Cerebellar cortex (tissue), 1 donor: ENCODE data around the gene STIM1.
"Not testable (repeated sequence)": the region's sequence is repeated elsewhere in the genome, so short reads cannot be mapped to it uniquely, and the experiment has no call there.

Experiments used
- DNase-seq: peaks from one replicate; pipeline ENCODE4 v3.0.0-alpha.2; 2015; ENCODE audit warnings: low spot score

STIM1 gene

DNA sequence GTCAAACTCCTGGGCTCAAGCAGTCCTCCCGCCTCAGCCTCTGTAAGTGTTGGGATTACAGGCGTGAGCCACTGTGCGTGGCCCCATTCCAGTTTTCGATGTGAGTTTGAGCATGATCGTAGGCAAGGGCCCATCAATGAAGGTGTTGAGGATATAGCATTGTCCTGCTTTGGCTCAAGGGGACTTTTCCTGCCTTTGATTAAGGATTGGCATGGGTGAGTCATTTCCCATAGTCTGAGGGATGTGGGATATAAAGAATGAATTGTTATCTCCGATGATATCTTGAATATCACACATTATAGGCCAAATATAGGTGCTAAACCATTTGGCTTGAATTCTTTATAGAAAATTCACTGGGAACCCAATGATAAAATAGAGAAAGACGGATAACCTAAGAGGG lies 30.4 kb downstream of the STIM1 start:
- DNase-seq: no peak

DNA sequence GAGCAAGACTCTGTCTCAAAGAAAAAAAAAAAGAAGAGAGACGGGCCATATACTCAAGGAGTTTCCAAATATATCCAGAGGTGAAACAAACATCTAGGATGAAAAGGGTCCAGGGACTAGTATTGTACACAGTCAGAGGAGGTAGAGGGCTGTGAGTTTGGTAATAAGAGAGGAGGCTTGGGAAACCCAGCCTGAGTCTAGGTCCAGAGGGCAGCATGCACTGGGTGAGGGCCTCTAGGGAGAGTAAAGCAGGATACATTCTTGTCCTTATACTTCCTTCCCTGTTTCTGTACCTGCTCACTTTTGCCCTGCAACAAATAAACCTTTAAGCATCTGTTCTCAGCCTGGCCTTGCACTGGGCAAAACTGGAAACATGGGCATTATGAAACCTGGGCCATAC lies 31.5 kb downstream of the STIM1 start:
- no peak for DNase-seq

DNA sequence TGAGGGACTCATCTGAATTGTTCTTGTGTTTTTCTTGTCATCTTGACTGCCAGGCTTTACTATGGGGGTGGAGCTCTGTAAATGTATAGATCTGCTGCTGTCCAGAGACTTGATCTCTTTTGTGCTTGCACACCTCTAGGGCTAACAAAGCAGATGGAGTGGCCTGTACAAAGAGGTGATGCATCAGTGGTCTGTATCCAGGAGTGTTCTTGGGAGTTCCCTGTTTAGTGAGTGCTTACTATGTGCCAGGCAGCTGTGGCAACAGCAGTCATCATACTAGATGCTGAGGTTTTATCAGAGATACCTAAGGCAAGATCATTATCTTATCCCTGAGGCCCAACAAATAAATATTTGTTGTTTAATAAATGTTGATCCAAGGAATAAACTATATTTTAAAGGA lies 33.4 kb downstream of the STIM1 start:
- DNase-seq: no peak

DNA sequence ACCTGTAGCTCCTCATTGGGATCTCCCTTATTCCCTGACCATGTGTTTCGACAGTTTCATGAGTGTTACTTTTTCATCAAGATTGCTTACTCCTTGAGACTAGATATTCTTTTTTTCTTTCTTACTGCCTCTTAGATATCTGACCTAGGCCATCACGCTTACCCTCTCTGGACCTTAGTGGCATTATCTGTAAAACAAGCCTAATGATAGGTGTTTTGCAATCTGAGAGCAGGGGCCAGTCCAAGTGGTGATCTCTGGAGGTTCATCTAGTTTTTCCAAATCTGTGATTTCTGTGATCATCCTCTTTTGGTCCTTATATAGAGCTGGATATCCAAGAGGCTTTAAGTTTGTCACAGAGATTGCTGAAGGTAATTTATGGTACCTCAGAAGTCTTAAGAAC lies 34.5 kb downstream of the STIM1 start:
- DNase-seq: no peak

DNA sequence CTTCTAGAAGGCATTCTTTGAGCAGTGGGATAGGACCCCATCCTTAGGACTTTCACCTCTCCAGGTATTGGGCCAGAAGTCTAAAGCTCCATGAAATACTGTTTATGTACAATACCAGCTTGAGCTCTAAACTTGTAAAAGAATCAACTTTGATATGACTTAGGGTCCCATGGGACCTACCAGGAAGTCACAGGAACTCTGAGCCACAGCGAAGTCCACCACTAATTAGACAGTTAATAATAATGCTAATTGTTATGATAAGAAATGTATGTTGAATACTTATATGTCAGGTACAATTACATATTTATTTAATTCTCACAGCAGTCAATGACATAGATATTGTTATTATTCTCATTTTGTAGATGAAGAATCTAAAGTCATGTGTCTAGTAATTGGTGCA lies 35.3 kb downstream of the STIM1 start:
- no peak for DNase-seq

DNA sequence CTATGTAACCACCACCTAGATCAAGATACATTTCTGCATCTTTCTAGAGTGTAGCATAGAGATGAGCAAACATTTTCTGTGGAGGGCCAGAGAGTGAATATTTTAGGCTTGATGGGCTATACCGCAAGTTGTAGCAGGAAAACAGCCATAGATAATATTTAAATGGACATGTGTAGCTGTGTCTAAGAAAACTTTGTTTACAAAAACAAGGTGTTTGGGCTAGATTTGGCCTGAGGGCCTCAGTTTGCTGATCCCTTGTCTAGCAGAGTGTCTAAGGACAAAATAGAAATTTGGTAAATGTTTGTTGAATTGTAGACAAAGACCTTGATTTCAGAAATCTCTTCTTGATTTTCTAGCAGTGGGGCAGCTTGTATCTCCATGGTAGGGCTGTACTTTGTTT lies 36.3 kb downstream of the STIM1 start:
- DNase-seq: no peak

DNA sequence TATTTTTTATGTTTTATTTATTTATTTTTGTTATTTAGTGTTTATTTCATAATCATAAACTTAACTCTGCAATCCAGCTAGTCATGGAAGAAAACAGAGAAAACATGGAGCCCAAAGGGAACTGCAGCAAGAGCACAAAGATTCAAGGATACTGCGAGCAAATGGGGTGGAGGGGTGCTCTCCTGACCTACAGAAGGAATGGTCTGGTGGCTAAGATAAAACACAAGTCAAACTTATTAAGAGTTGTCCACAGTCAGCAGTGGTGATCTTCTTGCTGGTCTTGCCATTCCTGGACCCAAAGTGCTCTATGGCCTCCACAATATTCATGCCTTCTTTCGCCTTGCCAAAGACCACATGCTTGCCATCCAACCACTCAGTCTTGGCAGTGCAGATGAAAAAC lies 36.7 kb downstream of the STIM1 start:
- no peak for DNase-seq

DNA sequence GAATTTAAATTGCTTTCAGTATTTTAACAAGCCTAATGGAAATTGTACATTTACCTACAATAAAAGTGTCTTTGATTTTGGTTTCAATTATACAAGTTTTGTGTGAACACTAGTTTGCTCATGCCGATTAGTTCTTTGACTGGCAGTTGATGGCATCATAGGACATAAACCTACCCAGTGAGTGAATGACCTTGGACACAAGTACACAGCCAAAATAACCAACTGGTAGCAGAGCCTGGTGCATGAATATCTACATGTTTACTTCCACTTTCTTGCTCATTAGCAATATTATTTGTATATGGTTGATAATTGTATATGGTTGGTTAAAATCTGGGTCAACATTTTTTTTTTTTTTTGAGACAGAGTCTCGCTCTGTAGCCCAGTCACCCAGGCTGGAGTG lies 37.8 kb downstream of the STIM1 start:
- no peak for DNase-seq

DNA sequence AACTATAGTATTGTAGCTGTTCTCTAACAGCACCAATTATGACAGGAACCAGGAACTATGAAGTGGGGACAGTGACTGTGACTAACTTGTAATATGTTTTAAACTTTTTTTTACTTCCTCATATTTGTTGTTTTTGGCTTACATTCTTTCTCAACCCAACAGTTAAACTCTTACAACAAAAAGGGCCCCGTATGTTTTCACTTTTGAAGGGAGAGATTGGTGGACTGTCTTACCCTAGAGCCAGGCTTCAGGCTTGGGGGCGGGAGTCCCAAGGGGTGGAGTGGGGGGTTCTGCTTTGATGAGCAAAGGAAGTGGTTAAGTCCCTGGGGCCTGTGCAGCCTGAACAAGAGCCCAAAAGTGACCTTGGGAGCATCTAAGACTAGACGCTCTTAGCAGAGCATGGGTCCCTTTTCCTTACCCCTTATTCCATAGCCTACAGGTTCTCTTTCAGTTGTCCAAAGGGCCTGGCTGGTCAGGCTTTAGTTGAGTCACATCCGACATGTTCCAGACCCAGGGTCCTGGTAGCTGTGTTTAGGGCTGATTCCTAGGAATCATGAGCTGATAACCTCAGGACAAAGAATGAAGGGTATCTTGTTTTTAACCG lies 38.8 kb downstream of the STIM1 start:
- DNase-seq: no peak

DNA sequence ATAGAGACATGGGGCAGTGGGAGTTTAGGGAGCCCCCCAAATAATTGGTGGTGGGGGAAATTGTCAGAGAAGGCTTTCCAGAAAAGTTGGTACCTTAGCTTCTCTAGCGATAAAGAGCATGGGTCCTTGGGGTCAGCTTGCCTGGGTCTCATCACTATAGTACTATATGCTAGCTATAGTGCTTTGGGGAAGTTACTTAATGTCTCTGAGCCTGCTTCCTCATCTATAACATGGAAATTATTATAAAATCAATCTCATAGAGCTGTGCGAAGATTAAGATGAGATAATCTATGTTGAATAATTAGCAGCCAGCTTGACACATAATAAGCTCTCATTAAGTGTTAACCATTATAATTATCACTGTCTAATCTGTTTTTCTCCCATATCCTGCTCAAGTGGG lies 41.2 kb downstream of the STIM1 start:
- no peak for DNase-seq

DNA sequence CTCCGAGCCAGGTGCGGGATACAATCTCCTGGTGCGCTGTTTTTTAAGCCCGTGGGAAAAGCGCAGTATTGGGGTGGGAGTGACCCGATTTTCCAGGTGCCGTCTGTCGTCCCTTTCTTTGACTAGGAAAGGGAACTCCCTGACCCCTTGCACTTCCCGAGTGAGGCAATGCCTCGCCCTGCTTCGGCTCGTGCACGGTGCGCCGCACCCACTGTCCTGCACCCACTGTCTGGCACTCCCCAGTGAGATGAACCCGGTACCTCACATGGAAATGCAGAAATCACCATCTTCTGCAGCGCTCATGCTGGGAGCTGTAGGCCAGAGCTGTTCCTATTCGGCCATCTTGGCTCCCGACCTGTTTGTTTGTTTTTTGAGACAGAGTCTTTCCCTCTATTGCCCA lies 44.8 kb downstream of the STIM1 start:
- not testable (repeated sequence) for DNase-seq

DNA sequence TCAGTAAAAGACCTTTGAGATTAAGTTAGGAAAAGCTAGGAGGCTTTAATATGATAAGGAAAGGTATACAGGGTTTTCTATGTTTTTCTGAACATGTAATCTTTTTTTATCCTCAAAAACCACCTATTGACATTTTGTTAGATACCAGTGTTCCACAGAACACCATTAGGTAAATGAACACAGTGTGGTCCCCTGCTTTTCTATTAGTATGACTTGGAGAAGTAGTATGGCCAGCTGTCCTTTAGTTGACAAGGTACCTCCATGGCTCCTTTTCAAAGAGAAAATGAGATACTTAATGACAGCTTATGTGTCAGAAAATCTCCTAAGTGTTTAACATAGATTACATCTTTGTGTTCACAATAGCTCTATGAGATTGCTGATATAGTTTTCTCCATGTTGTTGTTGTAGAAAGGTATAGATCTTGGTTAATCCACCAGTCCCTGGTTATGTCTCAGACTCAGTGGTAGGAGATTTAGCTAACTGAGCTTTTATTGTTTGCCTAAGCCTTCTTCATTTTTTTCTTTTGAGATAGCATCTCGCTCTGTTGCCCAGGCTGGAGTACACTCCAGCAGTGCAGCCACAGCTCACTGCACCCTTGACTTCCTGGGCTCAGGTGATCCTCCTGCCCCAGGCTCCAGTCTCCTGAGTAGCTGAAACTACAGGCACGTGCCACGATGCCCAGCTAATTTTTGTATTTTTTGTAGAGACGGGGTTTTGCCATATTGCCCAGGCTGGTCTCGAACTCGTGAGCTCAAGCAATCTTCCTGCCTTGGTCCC lies 46.0 kb downstream of the STIM1 start:
- DNase-seq: no peak

DNA sequence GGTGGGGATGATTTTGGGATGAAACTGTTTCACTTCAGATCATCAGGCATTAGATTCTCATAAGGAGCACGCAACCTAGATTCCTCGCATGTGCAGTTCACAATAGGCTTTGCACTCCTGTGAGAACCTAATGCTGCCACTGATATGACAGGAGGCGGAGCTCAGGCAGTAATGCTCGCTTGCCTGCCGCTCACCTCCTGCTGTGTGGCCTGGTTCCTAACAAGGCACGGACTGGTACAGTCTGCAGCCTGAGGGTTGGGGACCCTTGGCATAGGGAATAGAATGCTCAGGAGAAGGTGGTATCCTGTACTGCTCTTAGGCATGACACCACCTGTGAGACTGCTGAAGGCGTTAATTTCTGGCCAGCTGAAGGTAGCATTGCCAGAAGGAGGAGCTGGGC lies 47.0 kb downstream of the STIM1 start:
- DNase-seq: peak; percentile 65

DNA sequence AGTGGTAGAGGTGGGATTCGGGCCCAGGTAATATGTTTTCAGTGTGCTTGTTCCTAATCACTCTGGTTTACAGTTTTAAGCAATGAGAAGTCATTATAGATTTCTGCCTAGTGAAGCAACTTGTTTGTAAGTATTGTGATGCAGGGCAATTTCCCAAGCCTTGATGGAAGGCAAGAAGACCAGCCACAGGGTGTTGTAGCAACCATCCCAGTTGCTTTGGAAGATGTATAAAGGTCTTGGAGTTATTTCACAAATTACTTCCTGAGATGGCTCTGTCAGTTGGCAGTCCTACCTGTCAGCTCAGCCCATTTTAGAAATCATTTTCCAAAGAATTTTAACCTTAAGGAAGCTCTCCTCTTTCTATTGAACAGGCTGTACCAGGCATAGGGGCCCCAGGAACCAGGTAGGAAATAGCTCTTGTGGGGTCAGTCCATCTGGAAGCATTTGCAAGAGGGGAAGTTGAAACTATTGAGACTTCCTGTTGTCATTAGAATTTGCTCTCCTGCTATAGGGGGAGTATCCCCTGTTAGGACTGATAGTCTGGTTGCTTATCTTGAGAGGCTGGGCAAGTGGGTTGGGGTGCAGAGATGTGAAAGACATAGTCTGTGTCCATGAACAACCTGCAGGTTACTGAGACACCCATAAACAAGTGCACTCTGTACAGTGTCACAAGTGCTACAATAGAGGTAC lies 47.9 kb downstream of the STIM1 start:
- no peak for DNase-seq

DNA sequence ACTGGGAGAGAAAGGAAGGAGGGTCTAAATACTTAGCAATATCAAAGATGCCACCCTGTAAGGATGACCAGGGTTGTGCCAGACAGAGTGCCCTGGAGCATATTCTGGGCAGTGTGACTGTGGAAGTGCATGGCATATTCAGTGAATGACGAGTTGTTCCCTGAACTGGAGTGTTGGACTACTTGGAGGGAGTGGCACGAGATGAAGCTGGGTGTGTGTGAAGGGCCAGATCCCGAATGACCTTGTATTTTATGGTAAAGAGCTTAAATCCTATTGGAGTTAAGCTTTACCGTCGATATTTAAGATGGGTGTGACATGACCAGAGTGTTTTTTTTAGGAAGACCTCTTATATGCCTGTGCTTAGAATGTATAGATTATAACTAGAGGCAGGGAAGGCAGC lies 48.8 kb downstream of the STIM1 start:
- no peak for DNase-seq

DNA sequence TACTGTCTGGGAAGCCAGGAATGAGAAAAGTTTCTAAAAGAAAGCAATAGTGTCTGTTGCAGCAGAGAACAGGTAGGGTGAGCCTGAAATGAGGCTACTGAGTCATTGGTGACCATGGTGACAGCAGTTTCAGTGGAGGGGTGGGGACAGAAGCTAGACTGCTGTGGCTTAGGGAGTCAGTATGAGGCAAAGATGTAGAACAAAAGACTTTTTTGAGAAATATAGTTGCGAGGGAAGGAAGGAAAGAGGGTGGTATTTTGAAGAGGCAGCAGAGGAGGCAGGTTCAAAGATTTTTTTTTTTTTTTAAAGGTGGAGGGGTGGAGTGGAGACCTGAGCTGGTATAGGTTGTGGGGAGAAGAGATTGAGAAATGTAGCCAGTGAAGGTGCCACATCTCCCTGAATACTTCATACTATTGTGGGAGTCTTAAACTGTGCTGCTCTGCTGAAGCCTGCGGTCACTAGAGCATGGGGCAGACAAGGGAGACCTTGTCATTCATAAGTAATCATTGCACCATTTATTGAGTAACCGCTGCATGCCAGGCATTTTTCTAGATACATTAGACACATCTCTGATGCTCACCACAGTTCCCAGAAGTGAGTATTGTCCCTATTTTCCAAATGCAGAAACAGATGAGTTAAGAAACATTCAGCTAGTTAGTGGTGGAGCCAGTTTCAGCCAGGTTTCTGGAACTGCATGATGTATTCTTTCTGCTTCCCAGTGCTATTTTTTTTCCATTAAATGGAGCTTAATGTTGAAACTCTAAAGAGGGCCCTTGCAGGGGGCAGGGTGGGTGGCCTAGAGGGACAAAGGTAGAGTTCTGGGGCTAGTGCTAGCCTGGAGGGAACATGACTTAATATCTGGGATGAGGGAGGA lies 49.9 kb downstream of the STIM1 start:
- no peak for DNase-seq

DNA sequence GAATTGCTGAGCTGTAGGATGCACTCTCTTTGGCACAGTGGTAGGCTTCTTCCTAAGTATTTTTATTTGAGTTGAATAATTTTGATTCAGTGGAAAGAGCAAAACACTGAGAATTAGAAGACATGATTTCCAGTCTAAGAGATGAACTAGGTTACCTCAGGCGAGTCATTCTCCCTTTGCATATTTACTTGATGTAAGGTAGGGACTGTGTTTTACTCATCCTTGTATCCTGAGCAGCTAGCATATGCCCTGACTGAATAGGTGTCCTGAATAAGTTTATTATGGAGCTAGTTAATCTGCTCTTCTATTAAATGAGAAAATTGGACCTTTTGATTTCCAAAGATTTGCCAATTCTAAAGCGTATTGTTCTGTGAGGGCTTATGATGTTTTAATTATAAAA lies 50.7 kb downstream of the STIM1 start:
- DNase-seq: no peak

DNA sequence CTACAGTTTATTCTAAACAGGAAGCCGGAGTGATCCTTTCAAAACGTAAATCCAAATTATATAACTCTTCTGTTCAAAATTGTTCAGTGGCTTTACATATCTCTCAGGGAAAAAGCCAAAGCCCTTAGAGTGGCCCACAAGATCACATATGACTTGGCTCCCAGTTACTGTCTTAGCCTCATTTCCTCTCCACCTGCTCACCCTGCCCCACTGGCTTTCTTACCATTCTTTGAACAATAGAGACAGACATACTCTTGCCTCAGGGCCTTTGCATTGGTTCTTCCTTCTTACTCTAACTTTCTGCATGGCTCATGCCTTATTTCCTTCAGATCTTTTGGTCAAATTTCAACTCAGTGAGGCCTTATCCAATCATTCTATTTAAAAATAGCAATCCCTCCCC lies 52.1 kb downstream of the STIM1 start:
- no peak for DNase-seq

DNA sequence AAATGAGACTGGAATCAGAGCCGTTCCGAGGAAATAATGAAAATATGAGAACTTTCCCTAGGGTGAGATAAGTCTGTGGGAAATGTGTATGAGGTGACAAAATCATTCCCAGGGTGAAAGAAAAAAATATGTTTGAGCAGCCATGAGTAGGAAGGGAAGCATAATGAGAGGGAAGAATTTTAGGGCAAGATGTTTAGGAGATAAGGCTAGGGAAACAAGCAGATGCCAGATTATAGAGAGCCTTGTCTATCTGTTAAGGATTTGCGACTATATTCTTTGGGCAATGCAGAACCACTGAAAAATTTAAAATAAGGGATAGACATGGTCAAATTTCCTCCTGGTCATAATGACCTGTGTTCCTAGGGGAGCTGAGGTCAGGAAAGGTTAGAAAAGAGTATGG lies 54.4 kb downstream of the STIM1 start:
- no peak for DNase-seq

DNA sequence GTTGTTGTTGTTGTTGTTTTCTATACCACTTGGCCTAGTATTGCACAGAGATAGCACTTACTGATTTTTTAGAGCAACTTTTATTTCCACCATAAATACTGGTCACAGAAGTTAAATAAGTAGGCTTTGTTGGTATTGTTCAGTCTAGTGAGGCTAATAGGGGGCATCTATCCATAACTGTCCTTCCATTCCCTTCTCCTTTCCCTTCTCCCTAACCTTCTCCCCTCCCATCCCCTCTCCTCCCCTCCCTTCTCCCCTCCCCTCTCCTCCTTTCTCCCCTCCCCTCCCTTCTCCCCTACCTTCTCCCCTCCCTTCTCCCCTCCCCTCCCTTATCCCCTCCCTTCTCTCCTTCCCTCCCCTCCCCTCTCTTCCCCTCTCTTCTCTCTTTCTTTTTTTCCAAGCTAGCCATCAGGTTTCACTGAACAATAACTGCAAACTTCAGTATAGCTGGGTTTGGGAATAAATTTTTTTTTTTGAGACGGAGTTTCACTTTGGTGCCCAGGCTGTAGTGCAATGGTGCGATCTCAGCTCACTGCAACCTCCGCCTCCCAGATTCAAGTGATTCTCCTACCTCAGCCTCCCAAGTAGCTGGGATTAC lies 56.5 kb downstream of the STIM1 start:
- DNase-seq: no peak

DNA sequence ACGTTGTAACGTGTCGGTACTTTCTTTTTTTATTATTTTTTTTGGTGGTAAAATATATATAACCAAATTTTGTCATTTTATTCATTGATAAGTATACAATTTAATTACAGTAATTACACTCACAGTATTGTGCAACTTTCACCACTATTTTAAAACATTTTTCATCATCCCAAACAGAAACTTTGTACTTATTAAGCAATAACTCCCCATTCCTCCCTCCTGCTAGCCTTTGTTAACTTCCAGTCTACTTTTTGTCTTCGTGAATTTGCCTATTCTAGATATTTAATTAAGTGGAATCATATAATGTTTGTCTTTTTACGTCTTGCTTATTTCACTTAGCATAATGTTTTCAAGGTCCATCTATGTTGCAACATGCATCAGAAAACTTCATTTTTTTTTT lies 58.5 kb downstream of the STIM1 start:
- DNase-seq: no peak

DNA sequence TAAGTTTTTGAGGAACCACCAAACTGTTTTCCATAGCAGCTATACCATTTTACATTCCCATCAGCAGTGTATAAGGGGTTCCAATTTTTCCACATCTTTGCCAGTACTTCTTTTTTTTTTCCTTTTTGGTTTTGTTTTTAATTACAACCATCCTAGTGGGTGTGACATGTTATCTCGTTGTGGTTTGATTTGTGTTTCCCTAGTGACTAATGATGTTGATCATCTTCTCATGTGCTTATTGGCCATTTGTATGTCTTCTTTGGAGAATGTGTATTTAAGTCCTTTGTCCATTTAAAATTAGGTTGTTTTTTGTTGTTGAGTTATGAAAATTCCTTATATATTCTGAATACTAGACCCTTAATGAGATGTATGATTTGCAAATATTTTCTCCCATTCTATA lies 59.3 kb downstream of the STIM1 start:
- DNase-seq: no peak
